Activated T-cell treated with anti-CD3 and anti-CD28 coated beads, Interleukin-2, amount 50 U/mL, for 1 hour (primary cell): ENCODE data around the gene PRR11.
"Not testable (repeated sequence)": the region's sequence is repeated elsewhere in the genome, so short reads cannot be mapped to it uniquely, and the experiment has no call there.

Source experiments
- DNase-seq: peaks from one replicate; pipeline ENCODE4 v3.0.0-alpha.2; 2020

Gene PRR11

GRCh38 chr17:59220328-59221158 lies 65.0 kb downstream of the PRR11 start, which contains the start of gene GDPD1:
Gene GDPD1 (plus strand): TSS chr17:59220511. CDS start chr17:59220610, 99 bp downstream.
- DNase-seq: peak; percentile 98

- no peak for DNase-seq
Observed at GRCh38 chr17:59221159-59221847, 65.8 kb downstream of the PRR11 start.

- DNase-seq: no peak
Observed at GRCh38 chr17:59223813-59224212, 68.3 kb downstream of the PRR11 start.

GRCh38 chr17:59228588-59228987 lies 73.0 kb downstream of the PRR11 start:
- DNase-seq: not testable (repeated sequence)

GRCh38 chr17:59230764-59231163 lies 75.2 kb downstream of the PRR11 start:
- no peak for DNase-seq

- DNase-seq: no peak
Observed at GRCh38 chr17:59234631-59235030, 79.1 kb downstream of the PRR11 start.

- no peak for DNase-seq
Observed at GRCh38 chr17:59238906-59239305, 83.4 kb downstream of the PRR11 start.

- no peak for DNase-seq
Observed at GRCh38 chr17:59244081-59244480, 88.5 kb downstream of the PRR11 start.
